Heart left ventricle (tissue), 16 donors: ENCODE results near the gene SLC25A29. TPM values are rescaled to one million over a fixed set of nuclear protein-coding genes. Genes with fewer than 3 reads are reported as not detected.

Experiments used
- ATAC-seq, 4 donors: fragments of 200-7000 bp; cut with Tn5 transposase; one replicate each; pipeline ENCODE4 v1.9.1; 2020 to 2022; ENCODE audit warnings: moderate library complexity in 4 of 4, mild to moderate bottlenecking in 3 of 4, moderate number of reproducible peaks in 1 of 4
- DNase-seq, 5 donors: peaks; one replicate each; pipeline ENCODE4 v3.0.0-alpha.2; 2020
- H3K27ac ChIP-seq, 12 donors: fragments of 200-600 bp; sonication (generic) in 4 of 12; one replicate each; pipeline versions ENCODE4 v1.5.0 to v1.8.0; 2016 to 2022; ENCODE audit warnings: mild to moderate bottlenecking in 2 of 12
- H3K27me3 ChIP-seq, 9 donors: fragments of 200-600 bp; sonication (generic) in 2 of 9; one replicate each; pipeline versions ENCODE4 v1.5.1 to v1.8.0; 2016 to 2022; ENCODE audit warnings: mild to moderate bottlenecking in 3 of 9
- H3K36me3 ChIP-seq, 9 donors: fragments of 200-600 bp; sonication (generic) in 2 of 9; one replicate each; pipeline versions ENCODE4 v1.5.0 to v1.8.0; 2018 to 2022; ENCODE audit warnings: mild to moderate bottlenecking in 2 of 9
- H3K4me1 ChIP-seq, 12 donors: fragments of 200-600 bp; sonication (generic) in 4 of 12; one replicate each; pipeline versions ENCODE4 v1.5.0 to v1.8.0; 2016 to 2022; ENCODE audit warnings: mild to moderate bottlenecking in 3 of 12
- H3K4me3 ChIP-seq, 12 donors: fragments of 200-600 bp; sonication (generic) in 4 of 12; one replicate each; pipeline versions ENCODE4 v1.5.0 to v1.8.0; 2017 to 2022; ENCODE audit warnings: mild to moderate bottlenecking in 9 of 12, moderate library complexity in 4 of 12
- H3K9me3 ChIP-seq, 12 donors: fragments of 200-600 bp; sonication (generic) in 4 of 12; one replicate each; pipeline versions ENCODE4 v1.5.0 to v1.8.0; 2016 to 2022; ENCODE audit warnings: mild to moderate bottlenecking in 1 of 12
- POLR2A ChIP-seq, 2 donors: fragments of 450-650 bp; IDR thresholded peaks; one replicate each; pipeline ENCODE4 v1.6.1; 2017; ENCODE audit warnings: antibody characterized with exemption in 2 of 2, mild to moderate bottlenecking in 2 of 2, moderate library complexity in 2 of 2
- WGBS, 4 donors: extraction: QIAGEN DNeasy Blood & Tissue Kit in 2 of 4; methylation state at CpG; one replicate each; pipeline versions ENCODE4 v1.1.5 to v1.1.7; 2013 to 2018; 5-methylcytosine and 5-hydroxymethylcytosine counted together
- intact Hi-C, 10 donors: fragments of 100-400 bp; cut with DNase I; formaldehyde crosslinking; loops; one replicate each; pipeline versions ENCODE4 v1.11.1 to v1.14.2; 2022
- polyA plus RNA-seq, 2 donors: library from polyadenylated mRNA; stranded (reverse); fragments of 200-250 nt; gene quantifications; one replicate each; pipeline ENCODE4 v1.2.3, GENCODE V29; 2013
- total RNA-seq, 9 donors: library from RNA; depleted of rRNA in 2 of 9; stranded (reverse); fragments of >200 nt in 2 of 9; fragmentation: NEBNext Ultra II Directional in 3 of 9; extraction: Animal tissue kit (Norgen Biotek cat#: 25700) in 3 of 9; gene quantifications; one replicate each; pipeline versions ENCODE4 v1.1.0 to v1.2.4, GENCODE V29; 2016 to 2023
- TF ChIP-seq, protein P1 (sequence below), 12 donors: fragments of 200-600 bp; sonication (generic) in 4 of 12; IDR thresholded peaks; one replicate each; pipeline versions ENCODE4 v1.5.0 to v1.8.0; 2018 to 2022; ENCODE audit warnings: antibody characterized with exemption in 12 of 12, mild to moderate bottlenecking in 5 of 12
- donor health status: ischemic (EF 13 %, LVEDD 7.1; RV severe dilation, severe dysfunction).
- donor health status: healthy with polysubstance abuse.
- donor health status: DM: no; HTN: yes; CAD: no.
- donor health status: DM: no; HTN: no; CAD: no.
- donor health status: ischemic (EF 25% LVEDD 6.9; RV normal size, moderate dysfunction).
- donor health status: ischemic (EF 25% LVEDD 5.7; RV mildly dilated, moderate dysfunction).
- donor health status: healthy.
- donor health status: DM: yes; HTN: yes; CAD: no.
- donor health status: ischemic (EF 35%, LVEDD 5.7; RV mildly dilated, moderate dysfunction).
- donor health status: nonischemic (EF 11% LVEDD 7.7; RV severe dilation, severe dysfunction).
- donor health status: DM: yes; HTN: yes; CAD: no.
- donor health status: PGD.
- donor health status: ischemic (EF 29% LVEDD 5.4; RV normal size, mild dysfunction).
- donor health status: nonischemic (EF 23%, LVEDD 6.1; RV moderate dilation, normal function).

The SLC25A29 gene
- total and polyA plus RNA-seq, 11 donors, result 10.2 to 34.2 (median 21.7) TPM

GRCh38 chr14:100336618-100337530, 30.6 kb upstream of the SLC25A29 start:
- Histone ChIP-seq H3K27ac (no peak overlapping the region), H3K4me3 (no peak overlapping the region), H3K27me3 (no peaks in the 10 kb centered on the region), H3K9me3 (no peaks in the 10 kb centered on the region), H3K36me3 (peaks cover 0 to 83% (median 73%) of the 10 kb centered on the region in 9 donors), H3K4me1 (peaks cover 0 to 22% (median 13%) of the 10 kb centered on the region in 12 donors)
- no peak for ATAC-seq
- peak in 2 of 5 donors; percentile 2 to 18 for DNase-seq
- intact Hi-C loops, result no loop called here
- TF ChIP-seq, protein P1, sequence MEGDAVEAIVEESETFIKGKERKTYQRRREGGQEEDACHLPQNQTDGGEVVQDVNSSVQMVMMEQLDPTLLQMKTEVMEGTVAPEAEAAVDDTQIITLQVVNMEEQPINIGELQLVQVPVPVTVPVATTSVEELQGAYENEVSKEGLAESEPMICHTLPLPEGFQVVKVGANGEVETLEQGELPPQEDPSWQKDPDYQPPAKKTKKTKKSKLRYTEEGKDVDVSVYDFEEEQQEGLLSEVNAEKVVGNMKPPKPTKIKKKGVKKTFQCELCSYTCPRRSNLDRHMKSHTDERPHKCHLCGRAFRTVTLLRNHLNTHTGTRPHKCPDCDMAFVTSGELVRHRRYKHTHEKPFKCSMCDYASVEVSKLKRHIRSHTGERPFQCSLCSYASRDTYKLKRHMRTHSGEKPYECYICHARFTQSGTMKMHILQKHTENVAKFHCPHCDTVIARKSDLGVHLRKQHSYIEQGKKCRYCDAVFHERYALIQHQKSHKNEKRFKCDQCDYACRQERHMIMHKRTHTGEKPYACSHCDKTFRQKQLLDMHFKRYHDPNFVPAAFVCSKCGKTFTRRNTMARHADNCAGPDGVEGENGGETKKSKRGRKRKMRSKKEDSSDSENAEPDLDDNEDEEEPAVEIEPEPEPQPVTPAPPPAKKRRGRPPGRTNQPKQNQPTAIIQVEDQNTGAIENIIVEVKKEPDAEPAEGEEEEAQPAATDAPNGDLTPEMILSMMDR (IDR thresholded peaks at IDR 0.05), result no peak
- no peak for TF ChIP-seq POLR2A (IDR thresholded peaks at IDR 0.05)
- WGBS, 4 donors, result 87 to 96% (median 92%) methylated on average over 14 to 18 of the region's 18 CpGs

DNA sequence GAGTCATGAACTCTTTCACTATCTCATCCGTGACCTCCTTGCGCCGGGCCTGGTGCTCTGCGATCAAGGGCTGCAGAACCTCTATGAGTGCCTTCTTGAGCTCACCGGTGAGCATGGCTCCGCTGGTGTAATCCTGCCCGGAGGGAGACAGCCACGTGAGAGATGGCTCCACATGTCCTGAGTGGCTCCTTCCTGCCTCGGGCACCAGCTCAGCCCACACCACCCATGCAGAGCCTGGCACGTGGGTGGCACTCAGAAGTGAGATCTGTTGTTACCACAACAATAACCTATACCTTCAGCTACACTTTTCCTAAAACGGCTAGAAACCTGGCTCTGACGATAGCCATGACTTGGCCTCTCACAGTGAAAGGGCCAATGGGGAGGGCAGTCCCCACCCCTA, 28.7 kb upstream of the SLC25A29 start:
- H3K4me1 ChIP-seq, result peaks cover 0 to 2% (median under 1%) of the 10 kb centered on the region in 12 donors
- H3K9me3 ChIP-seq, result no peaks in the 10 kb centered on the region
- no peak overlapping the region for H3K27ac ChIP-seq
- H3K36me3 ChIP-seq, result peaks cover 0 to 68% (median 58%) of the 10 kb centered on the region in 9 donors
- no peak overlapping the region for H3K4me3 ChIP-seq
- H3K27me3 ChIP-seq, result no peaks in the 10 kb centered on the region
- WGBS, 4 donors, result 88 to 92% (median 91%) methylated on average over 7 to 12 of the region's 12 CpGs
- ATAC-seq, result no peak
- DNase-seq, result peak in 1 of 5 donors; percentile 12
- TF ChIP-seq POLR2A (IDR thresholded peaks at IDR 0.05), result no peak
- TF ChIP-seq, protein P1 (IDR thresholded peaks at IDR 0.05), result no peak
- intact Hi-C loops, result no loop called here

GRCh38 chr14:100333827-100334226, 27.6 kb upstream of the SLC25A29 start:
- H3K36me3 ChIP-seq, result peaks cover 0 to 61% (median 53%) of the 10 kb centered on the region in 9 donors
- intact Hi-C loops, result no loop called here
- 84 to 91% (median 87%) methylated on average over 7 of the region's 7 CpGs for WGBS, 4 donors
- no peaks in the 10 kb centered on the region for H3K27me3 ChIP-seq
- no peaks in the 10 kb centered on the region for H3K9me3 ChIP-seq
- DNase-seq (peak in 1 of 5 donors; percentile 14), ATAC-seq (no peak)
- no peak overlapping the region for H3K27ac ChIP-seq
- H3K4me3 ChIP-seq, result no peak overlapping the region
- no peaks in the 10 kb centered on the region for H3K4me1 ChIP-seq
- no peak for TF ChIP-seq POLR2A (IDR thresholded peaks at IDR 0.05)
- TF ChIP-seq, protein P1 (IDR thresholded peaks at IDR 0.05), result no peak

DNA sequence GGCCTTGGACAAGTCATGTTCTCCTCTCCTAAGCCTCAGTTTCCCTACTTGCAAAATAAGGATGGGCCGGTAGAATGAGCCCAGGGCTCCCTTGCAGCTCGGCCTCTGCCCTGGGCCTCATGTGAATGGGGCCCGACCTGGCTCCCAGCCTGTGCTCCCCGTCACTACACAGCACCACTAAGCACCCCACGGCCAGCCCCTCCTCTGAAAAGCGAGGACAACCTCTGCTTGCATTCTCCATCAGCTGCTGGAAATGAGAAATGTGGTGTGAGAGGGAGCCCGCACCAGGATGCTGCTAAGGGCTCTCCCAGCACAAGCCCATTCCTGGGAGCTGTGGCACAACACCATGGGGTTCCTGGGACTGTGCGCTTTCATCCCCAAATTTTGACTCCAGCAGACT, 27.1 kb upstream of the SLC25A29 start:
- intact Hi-C loops, result no loop called here
- WGBS, 4 donors, result 94 to 99% (median 96%) methylated on average over 8 of the region's 8 CpGs
- DNase-seq, result peak in 1 of 5 donors; percentile 9
- no peak overlapping the region for H3K4me3 ChIP-seq
- H3K36me3 ChIP-seq, result peaks cover 0 to 56% (median 50%) of the 10 kb centered on the region in 9 donors
- H3K9me3 ChIP-seq, result no peaks in the 10 kb centered on the region
- ATAC-seq, result peak in 1 of 4 donors; percentile 5
- H3K4me1 ChIP-seq, result no peaks in the 10 kb centered on the region
- no peak overlapping the region for H3K27ac ChIP-seq
- H3K27me3 ChIP-seq, result no peaks in the 10 kb centered on the region
- TF ChIP-seq, protein P1 (IDR thresholded peaks at IDR 0.05), result no peak
- TF ChIP-seq POLR2A (IDR thresholded peaks at IDR 0.05), result no peak
